Loucy (cell line): ENCODE measurements around the gene TFEB.

Experiments used
- H2AFZ ChIP-seq: fragments of 200-600 bp; sonication (generic); 2 replicates; pipeline ENCODE4 v1.6.0; 2016; ENCODE audit warnings: antibody characterized with exemption, mild to moderate bottlenecking, low read length, moderate library complexity
- H3F3A ChIP-seq: fragments of 200-600 bp; 2 replicates; pipeline ENCODE4 v1.6.0; 2016; ENCODE audit warnings: antibody characterized with exemption, low read depth, mild to moderate bottlenecking
- H3K27me3 ChIP-seq: fragments of 200-600 bp; sonication (generic); 2 replicates; pipeline ENCODE4 v1.6.1; 2014; ENCODE audit warnings: low read length, mild to moderate bottlenecking; ENCODE audit not compliant: insufficient read depth, poor library complexity, severe bottlenecking
- H3K36me3 ChIP-seq: fragments of 200-600 bp; sonication (generic); 2 replicates; pipeline ENCODE4 v1.6.1; 2016; ENCODE audit warnings: low read length; ENCODE audit not compliant: insufficient read depth
- H3K4me1 ChIP-seq: fragments of 200-600 bp; sonication (generic); 2 replicates; pipeline ENCODE4 v1.5.1; 2014; ENCODE audit warnings: low read length, mild to moderate bottlenecking; ENCODE audit not compliant: insufficient read depth, poor library complexity, severe bottlenecking
- H3K4me2 ChIP-seq: fragments of 200-600 bp; sonication (generic); 2 replicates; pipeline ENCODE4 v1.6.0; 2014; ENCODE audit warnings: antibody characterized with exemption, low read length, low read depth, mild to moderate bottlenecking; ENCODE audit not compliant: poor library complexity, severe bottlenecking
- H3K4me3 ChIP-seq: fragments of 200-600 bp; sonication (generic); 2 replicates; pipeline ENCODE4 v1.5.1; 2014; ENCODE audit warnings: low read length, mild to moderate bottlenecking, mixed read lengths; ENCODE audit not compliant: poor library complexity, severe bottlenecking
- H3K79me2 ChIP-seq: fragments of 200-600 bp; sonication (generic); 2 replicates; pipeline ENCODE4 v1.6.1; 2014; ENCODE audit warnings: low read length; ENCODE audit not compliant: insufficient read depth
- H3K9ac ChIP-seq: fragments of 200-600 bp; sonication (generic); 2 replicates; pipeline ENCODE4 v1.6.0; 2014; ENCODE audit warnings: mild to moderate bottlenecking, low read depth, low read length, moderate library complexity; ENCODE audit not compliant: poor library complexity, severe bottlenecking
- H3K9me2 ChIP-seq: fragments of 200-600 bp; sonication (generic); replicated peaks from 2 replicates; pipeline ENCODE4 v1.6.1; 2016; ENCODE audit warnings: low read depth, low read length, mixed read lengths
- H3K9me3 ChIP-seq: fragments of 200-600 bp; sonication (generic); 2 replicates; pipeline ENCODE4 v1.6.1; 2014; ENCODE audit warnings: mild to moderate bottlenecking, antibody characterized with exemption, low read length, low read depth; ENCODE audit not compliant: insufficient read depth
- H4K20me1 ChIP-seq: fragments of 200-600 bp; sonication (generic); 2 replicates; pipeline ENCODE4 v1.6.0; 2014; ENCODE audit warnings: antibody characterized with exemption, low read length, mild to moderate bottlenecking; ENCODE audit not compliant: insufficient read depth, poor library complexity, severe bottlenecking
- CTCF ChIP-seq: fragments of 200-600 bp; sonication (generic); conservative IDR thresholded peaks from 2 replicates; pipeline ENCODE4 v1.5.1; 2014; ENCODE audit warnings: mild to moderate bottlenecking, antibody characterized with exemption, low read length
- EZH2phosphoT487 ChIP-seq: fragments of 200-600 bp; IDR thresholded peaks from 2 replicates; pipeline ENCODE4 v1.6.1; 2018; ENCODE audit warnings: antibody characterized with exemption, mild to moderate bottlenecking, moderate library complexity, borderline replicate concordance

Gene TFEB

DNA sequence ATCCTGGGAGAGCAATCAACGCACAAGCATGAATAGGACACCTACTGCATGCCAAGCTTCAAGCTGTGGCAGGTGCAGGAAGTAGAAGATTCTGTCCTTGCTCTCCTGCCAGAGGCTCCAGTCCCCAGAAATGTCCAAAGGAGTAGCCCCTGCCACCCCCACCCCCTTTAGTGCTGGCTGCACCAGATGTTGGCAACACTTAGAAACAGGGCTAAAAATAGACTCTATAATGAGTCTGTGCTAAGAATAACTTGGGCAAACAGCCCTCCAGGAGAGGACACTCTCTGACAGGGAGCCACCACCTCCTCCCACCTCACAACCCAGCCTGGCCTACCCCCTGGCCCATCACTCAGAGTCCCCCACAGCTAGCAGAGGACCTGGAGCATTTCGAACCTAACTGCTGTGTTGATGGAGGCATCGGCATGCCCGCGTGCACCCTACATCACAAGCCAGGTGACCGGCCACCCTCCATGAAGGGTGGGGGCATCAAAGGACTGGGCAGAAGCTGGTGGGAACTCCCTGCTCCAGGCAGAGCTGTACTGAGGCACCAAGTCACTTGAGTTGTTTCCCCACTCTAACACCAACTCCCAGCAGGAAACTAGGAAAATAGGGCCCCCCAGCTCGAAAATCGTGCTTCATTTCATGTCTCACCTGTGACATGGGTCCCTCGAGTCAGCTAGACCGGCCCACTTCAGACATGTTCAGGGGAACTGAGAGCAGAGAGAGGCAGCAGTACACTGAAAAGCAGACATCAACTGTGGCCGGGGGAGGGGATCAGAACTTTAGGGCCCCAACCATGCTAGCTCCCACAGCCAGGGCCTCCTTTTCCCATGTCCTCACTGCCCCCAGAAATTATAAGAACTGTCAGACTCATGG lies 18.7 kb downstream of the TFEB start:
- Histone ChIP-seq H3K4me2 (peak overlapping the region; percentile 62), H3K36me3 (no peaks in the 10 kb centered on the region)

DNA sequence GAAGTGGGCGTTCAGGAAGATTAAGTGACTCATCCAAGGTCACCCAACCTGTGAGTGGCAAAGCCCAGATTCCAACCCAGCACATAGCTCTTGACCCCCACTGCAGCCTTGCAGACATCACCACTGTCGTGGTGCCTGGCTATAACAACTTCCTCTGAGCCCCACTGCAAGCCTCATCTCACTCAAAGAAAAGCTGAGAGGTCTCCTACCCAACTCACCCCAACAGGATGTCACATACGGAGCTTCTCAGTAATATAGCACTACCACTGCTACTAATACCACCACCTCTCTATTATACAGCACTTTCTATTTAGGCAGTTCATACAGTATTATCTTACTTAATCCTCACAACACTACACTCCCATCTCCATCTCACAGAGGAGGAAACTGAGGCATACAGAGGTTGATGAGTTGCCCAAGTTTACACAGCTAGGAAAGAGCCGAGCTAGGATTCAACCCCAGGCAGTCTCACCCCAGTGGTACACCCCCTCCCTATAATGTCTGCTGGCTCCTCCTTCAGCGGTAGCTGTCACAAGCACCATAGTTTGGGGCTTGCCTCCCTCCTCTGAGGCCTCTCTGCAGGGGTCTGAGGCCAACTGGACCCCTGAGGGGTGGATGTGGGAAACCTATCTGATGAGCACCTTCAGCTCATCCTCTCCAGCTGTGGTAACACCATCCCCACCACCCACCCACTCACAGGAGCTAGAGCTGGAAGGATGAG lies 19.5 kb downstream of the TFEB start:
- Histone ChIP-seq H3K27me3 (no peaks in the 10 kb centered on the region), H3K79me2 (no peaks in the 10 kb centered on the region), H3K4me2 (peak overlapping the region; percentile 62), H3K4me1 (peaks cover 33% of the 10 kb centered on the region), H3K4me3 (peak overlapping the region; percentile 58), H3K9me2 (no peaks in the 10 kb centered on the region), H3F3A (no peaks in the 10 kb centered on the region), H3K9me3 (no peaks in the 10 kb centered on the region), H2AFZ (no peak overlapping the region), H4K20me1 (no peaks in the 10 kb centered on the region), H3K9ac (peak overlapping the region; percentile 26), H3K36me3 (no peaks in the 10 kb centered on the region)
- TF ChIP-seq CTCF (no peak), EZH2phosphoT487 (no peak)

More for the DNA sequence above, 18.7 kb downstream of the TFEB start:
- Histone ChIP-seq H3K9me3 (no peaks in the 10 kb centered on the region), H4K20me1 (no peaks in the 10 kb centered on the region), H3F3A (no peaks in the 10 kb centered on the region), H3K4me3 (no peak overlapping the region), H3K27me3 (no peaks in the 10 kb centered on the region), H3K9ac (peak overlapping the region; percentile 26), H2AFZ (no peak overlapping the region), H3K4me1 (peaks cover 33% of the 10 kb centered on the region), H3K9me2 (no peaks in the 10 kb centered on the region), H3K79me2 (no peaks in the 10 kb centered on the region)
- TF ChIP-seq CTCF (no peak), EZH2phosphoT487 (no peak)

DNA sequence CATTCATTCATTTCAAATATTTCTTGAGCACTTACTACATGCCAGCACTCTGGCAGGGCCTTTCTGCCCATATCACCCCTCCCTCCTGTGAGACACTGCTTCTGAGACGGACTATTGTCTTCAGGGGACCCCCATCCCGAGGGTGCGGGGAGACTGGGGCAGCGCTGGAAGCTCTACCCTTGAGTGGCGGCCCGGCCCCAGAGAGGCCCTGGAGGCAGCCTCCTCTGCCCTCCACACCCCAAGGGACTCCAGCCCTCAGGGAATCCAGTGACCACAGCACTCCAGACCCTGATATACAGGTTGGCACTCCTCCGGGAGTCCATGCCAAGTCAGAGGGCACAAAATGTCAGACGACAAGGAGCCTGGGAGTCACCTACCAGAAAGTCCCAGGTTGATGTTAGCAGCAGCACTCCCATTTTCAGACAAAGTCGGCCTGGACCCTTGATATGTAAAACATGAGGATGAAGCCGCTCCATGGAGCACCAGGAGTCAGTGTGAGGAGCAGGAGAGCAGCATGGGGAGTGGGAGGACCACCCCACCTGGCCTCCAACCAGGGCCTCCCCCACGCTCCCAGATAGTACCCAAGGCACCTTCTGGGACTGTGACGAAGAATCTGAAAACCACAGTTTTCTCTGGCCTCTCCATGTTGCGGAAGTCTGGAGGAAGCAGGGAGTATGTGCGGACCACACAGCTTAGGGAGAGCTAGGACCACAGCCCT lies 20.7 kb downstream of the TFEB start:
- Histone ChIP-seq H3F3A (no peaks in the 10 kb centered on the region), H3K36me3 (no peaks in the 10 kb centered on the region), H3K27me3 (no peaks in the 10 kb centered on the region), H2AFZ (no peak overlapping the region), H3K4me3 (no peak overlapping the region), H3K9me2 (no peaks in the 10 kb centered on the region), H3K4me2 (no peak overlapping the region), H3K4me1 (peaks cover 31% of the 10 kb centered on the region), H4K20me1 (no peaks in the 10 kb centered on the region), H3K9me3 (no peaks in the 10 kb centered on the region), H3K79me2 (no peaks in the 10 kb centered on the region), H3K9ac (no peak overlapping the region)
- no peak for TF ChIP-seq EZH2phosphoT487
- TF ChIP-seq CTCF = no peak
